Caco-2 (cell line): Measurements from ENCODE around the gene SLC52A3. TPM values are rescaled to one million over a fixed set of nuclear protein-coding genes. Genes with fewer than 3 reads are reported as not detected.

ENCODE experiments used
- BruUV-seq: library from RNA; stranded (reverse); fragments of 400-500 nt; replicated peaks from 2 replicates; lab custom pipeline; 2021; lab: Mats Ljungman, UMichigan
- CTCF ChIA-PET: fragments of 300-600 bp; sonication (Branson Sonifier 250); formaldehyde crosslinking; loops from one replicate; lab custom pipeline; 2022; ENCODE audit warnings: antibody characterized with exemption; lab: Charles Lee
- POLR2A ChIA-PET: fragments of 300-600 bp; sonication (Branson Sonifier 250); formaldehyde crosslinking; loops from one replicate; lab custom pipeline; 2022; ENCODE audit warnings: antibody characterized with exemption; lab: Charles Lee
- DNase-seq, 2 experiments: peaks; one replicate each; pipeline versions ENCODE4 v3.0.0 to v3.0.0-alpha.2; 2020 to 2022
- H3K27me3 ChIP-seq: replicated peaks from 2 replicates; pipeline ENCODE4 v1.6.0; 2011; ENCODE audit warnings: low read length; ENCODE audit not compliant: control insufficient read depth, insufficient read depth
- H3K36me3 ChIP-seq: 2 replicates; pipeline ENCODE4 v1.5.1; 2011; ENCODE audit warnings: low read length; ENCODE audit not compliant: control insufficient read depth, insufficient read depth
- H3K4me1 ChIP-seq: fragments of 250-450 bp; sonication (Bioruptor Pico); 2 replicates; pipeline ENCODE4 v1.5.1; 2020; ENCODE audit warnings: mild to moderate bottlenecking
- H3K4me3 ChIP-seq: 2 replicates; pipeline ENCODE4 v1.5.1; 2011; ENCODE audit warnings: low read depth, mild to moderate bottlenecking, control low read depth, low read length
- H3K9me3 ChIP-seq: fragments of 250-450 bp; sonication (Bioruptor Pico); 2 replicates; pipeline ENCODE4 v1.5.1; 2020; ENCODE audit warnings: mild to moderate bottlenecking, moderate library complexity
- H3K27ac Mint-ChIP-seq: one replicate; pipeline ENCODE4 v1.8.0; 2022; ENCODE audit warnings: mixed read lengths; ENCODE audit not compliant: unreplicated experiment
- H3K27me3 Mint-ChIP-seq: one replicate; pipeline ENCODE4 v1.8.0; 2022; ENCODE audit warnings: mixed read lengths; ENCODE audit not compliant: insufficient read depth, unreplicated experiment
- H3K36me3 Mint-ChIP-seq: one replicate; pipeline ENCODE4 v1.8.0; 2022; ENCODE audit warnings: mild to moderate bottlenecking, mixed read lengths; ENCODE audit not compliant: insufficient read depth, unreplicated experiment
- H3K4me1 Mint-ChIP-seq: one replicate; pipeline ENCODE4 v1.8.0; 2022; ENCODE audit warnings: low read depth, mixed read lengths; ENCODE audit not compliant: unreplicated experiment
- H3K4me3 Mint-ChIP-seq: one replicate; pipeline ENCODE4 v1.8.0; 2022; ENCODE audit warnings: mild to moderate bottlenecking, moderate library complexity, mixed read lengths; ENCODE audit not compliant: unreplicated experiment
- H3K9me3 Mint-ChIP-seq: one replicate; pipeline ENCODE4 v1.8.0; 2022; ENCODE audit warnings: mixed read lengths; ENCODE audit not compliant: unreplicated experiment
- intact Hi-C: fragments of 100-400 bp; cut with micrococcal nuclease; formaldehyde crosslinking; loops from one replicate; pipeline ENCODE4 v1.10.0; 2022; ENCODE audit not compliant: unreplicated experiment
- total RNA-seq: library from RNA; stranded (reverse); gene quantifications from 2 replicates; pipeline ENCODE4 v1.2.3, GENCODE V29; 2022
- TF ChIP-seq, protein P1 (sequence below), 2 experiments: fragments of 200-600 bp in 1 of 2; IDR thresholded peaks; 1 replicate in 1 of 2; 2 replicates in 1 of 2; pipeline versions ENCODE4 v1.5.1 to v1.8.0; 2011 to 2022; ENCODE audit warnings: antibody characterized with exemption in 1 of 2, control low read depth in 1 of 2, inconsistent platforms in 1 of 2, low read depth in 1 of 2, low read length in 1 of 2, mild to moderate bottlenecking in 1 of 2, moderate library complexity in 1 of 2; ENCODE audit not compliant: insufficient read depth in 1 of 2, severe bottlenecking in 1 of 2, unreplicated experiment in 1 of 2

The SLC52A3 gene
- total RNA-seq, 1 experiment from 2014 or later, result 0.50 TPM

GRCh38 chr20:764255-764654 is 4.0 kb downstream of the SLC52A3 start:
- no peaks in the 10 kb centered on the region for H3K27me3 ChIP-seq
- no TSS peak for BruUV-seq
- H3K4me3 ChIP-seq, result no peak overlapping the region
- ChIA-PET CTCF (no interaction called here), POLR2A (no interaction called here)
- TF ChIP-seq, protein P1, sequence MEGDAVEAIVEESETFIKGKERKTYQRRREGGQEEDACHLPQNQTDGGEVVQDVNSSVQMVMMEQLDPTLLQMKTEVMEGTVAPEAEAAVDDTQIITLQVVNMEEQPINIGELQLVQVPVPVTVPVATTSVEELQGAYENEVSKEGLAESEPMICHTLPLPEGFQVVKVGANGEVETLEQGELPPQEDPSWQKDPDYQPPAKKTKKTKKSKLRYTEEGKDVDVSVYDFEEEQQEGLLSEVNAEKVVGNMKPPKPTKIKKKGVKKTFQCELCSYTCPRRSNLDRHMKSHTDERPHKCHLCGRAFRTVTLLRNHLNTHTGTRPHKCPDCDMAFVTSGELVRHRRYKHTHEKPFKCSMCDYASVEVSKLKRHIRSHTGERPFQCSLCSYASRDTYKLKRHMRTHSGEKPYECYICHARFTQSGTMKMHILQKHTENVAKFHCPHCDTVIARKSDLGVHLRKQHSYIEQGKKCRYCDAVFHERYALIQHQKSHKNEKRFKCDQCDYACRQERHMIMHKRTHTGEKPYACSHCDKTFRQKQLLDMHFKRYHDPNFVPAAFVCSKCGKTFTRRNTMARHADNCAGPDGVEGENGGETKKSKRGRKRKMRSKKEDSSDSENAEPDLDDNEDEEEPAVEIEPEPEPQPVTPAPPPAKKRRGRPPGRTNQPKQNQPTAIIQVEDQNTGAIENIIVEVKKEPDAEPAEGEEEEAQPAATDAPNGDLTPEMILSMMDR (IDR thresholded peaks at IDR 0.05; ENCODE audit: insufficient read depth in 1 of 2, low read depth in 1 of 2, low read length in 1 of 2, severe bottlenecking in 1 of 2, unreplicated experiment in 1 of 2), result no peak
- H3K27me3 Mint-ChIP-seq, result no peaks in the 10 kb centered on the region
- H3K9me3 Mint-ChIP-seq, result no peaks in the 10 kb centered on the region
- H3K36me3 ChIP-seq, result no peaks in the 10 kb centered on the region
- intact Hi-C loops, result no loop called here
- no peaks in the 10 kb centered on the region for H3K9me3 ChIP-seq
- H3K27ac Mint-ChIP-seq, result no peak overlapping the region
- H3K4me1 Mint-ChIP-seq, result no peaks in the 10 kb centered on the region
- H3K4me1 ChIP-seq, result no peaks in the 10 kb centered on the region
- H3K36me3 Mint-ChIP-seq, result no peaks in the 10 kb centered on the region
- no peak for DNase-seq
- H3K4me3 Mint-ChIP-seq, result no peak overlapping the region

DNA sequence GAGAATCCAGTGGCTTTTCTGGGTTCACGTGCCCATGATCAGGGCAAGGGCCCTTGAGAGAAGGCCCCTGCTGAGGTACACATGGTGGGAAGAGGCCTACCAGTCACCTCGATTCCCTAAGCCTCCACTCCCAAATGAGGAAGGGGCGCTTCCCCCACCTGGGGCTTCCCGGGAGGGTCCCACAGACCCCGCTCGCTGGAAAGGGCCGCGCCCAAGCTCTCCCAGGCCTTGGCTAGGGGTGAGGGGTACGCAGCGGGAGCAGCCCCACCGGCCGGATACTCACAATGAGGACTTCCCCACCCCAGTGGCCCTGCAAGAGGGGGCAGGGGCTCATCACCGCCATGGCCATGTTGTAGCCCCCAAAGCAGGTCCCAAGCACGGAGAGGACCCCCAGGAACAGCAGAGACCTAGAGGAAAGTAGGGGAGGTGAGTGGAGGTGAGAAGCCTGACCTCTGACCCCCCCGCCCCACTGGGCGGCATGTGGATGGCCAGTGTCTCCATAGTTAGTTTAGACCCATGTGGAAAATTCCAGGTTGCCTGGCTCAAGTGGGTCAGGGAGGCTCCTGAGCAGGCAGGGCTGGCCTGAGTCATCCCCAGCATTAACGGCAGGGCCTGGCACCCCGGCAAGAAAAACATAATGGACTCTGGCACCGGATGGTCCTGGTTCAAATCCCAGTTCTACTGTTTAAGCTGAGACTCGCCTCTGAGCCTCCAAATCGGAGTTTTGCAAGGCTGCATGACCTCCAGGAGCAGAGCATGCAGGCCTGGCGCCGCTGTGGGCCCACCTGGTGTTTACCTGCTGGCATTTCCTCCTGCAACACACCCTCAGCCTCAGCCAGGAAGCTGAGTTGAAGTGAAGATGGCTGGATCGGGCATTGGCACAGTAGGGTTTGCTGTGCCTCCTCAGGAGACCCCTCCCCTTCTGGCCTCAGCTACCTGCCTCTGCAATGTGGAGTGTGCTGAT is 6.6 kb downstream of the SLC52A3 start:
- ChIA-PET POLR2A (no interaction called here), CTCF (no interaction called here)
- Mint-ChIP-seq H3K4me3 (no peak overlapping the region), H3K27ac (no peak overlapping the region), H3K36me3 (no peaks in the 10 kb centered on the region), H3K27me3 (no peaks in the 10 kb centered on the region), H3K4me1 (no peaks in the 10 kb centered on the region), H3K9me3 (no peaks in the 10 kb centered on the region)
- intact Hi-C loops, result no loop called here
- no peak for DNase-seq
- no TSS peak for BruUV-seq
- no peaks in the 10 kb centered on the region for H3K27me3 ChIP-seq
- H3K4me3 ChIP-seq, result no peak overlapping the region
- H3K4me1 ChIP-seq, result no peaks in the 10 kb centered on the region
- TF ChIP-seq, protein P1 (IDR thresholded peaks at IDR 0.05; ENCODE audit: insufficient read depth in 1 of 2, low read depth in 1 of 2, low read length in 1 of 2, severe bottlenecking in 1 of 2, unreplicated experiment in 1 of 2), result no peak
- no peaks in the 10 kb centered on the region for H3K9me3 ChIP-seq
- H3K36me3 ChIP-seq, result no peaks in the 10 kb centered on the region

DNA sequence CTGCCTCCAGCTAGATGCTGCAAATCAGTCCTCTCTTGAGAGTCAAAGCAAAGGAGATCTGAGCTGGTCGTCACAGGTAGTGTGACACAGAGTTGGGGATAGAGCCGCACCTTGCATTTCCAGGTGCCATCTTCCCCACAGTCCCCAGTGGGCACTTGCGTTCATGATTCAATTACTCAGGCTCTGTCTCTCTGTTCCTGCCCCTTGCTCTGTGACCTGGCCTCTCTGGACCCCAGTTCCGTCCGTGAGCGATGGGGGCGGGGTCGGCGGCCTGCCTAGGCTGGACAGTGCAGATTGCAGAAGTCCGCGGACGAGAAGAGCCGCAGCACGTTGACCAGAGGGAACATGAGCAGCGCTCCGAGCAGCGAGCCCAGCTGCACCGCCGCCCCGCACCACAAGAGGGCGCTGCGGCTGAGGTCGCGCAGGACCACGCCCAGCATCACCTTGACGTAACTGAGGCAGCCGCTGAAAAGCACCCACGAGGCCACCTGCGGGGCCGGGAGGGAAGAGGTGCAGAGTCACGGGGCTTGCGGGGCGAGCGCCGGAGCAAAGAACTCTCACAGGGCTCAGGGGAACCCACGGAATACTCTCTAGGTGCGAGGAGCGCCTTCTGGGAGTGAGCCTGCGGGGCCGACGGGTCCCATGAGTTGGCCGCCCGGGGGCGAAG is 7.4 kb downstream of the SLC52A3 start:
- intact Hi-C loops, result no loop called here
- Mint-ChIP-seq H3K36me3 (no peaks in the 10 kb centered on the region), H3K9me3 (no peaks in the 10 kb centered on the region), H3K4me1 (no peaks in the 10 kb centered on the region), H3K27me3 (no peaks in the 10 kb centered on the region), H3K4me3 (no peak overlapping the region), H3K27ac (no peak overlapping the region)
- H3K27me3 ChIP-seq, result no peaks in the 10 kb centered on the region
- TF ChIP-seq, protein P1 (IDR thresholded peaks at IDR 0.05; ENCODE audit: insufficient read depth in 1 of 2, low read depth in 1 of 2, low read length in 1 of 2, severe bottlenecking in 1 of 2, unreplicated experiment in 1 of 2), result peak; percentile 35 to 87
- DNase-seq, result peak in 1 of 2 experiments; percentile 23
- H3K36me3 ChIP-seq, result no peaks in the 10 kb centered on the region
- no TSS peak for BruUV-seq
- no peaks in the 10 kb centered on the region for H3K4me1 ChIP-seq
- ChIA-PET POLR2A (no interaction called here), CTCF (no interaction called here)
- no peaks in the 10 kb centered on the region for H3K9me3 ChIP-seq
- H3K4me3 ChIP-seq, result no peak overlapping the region
